Sigmoid colon (tissue), 7 donors: ENCODE measurements around the gene FRAS1. TPM values are rescaled to one million over a fixed set of nuclear protein-coding genes. Genes with fewer than 3 reads are reported as not detected.

Source experiments
- DNase-seq: peaks from one replicate; pipeline ENCODE4 v3.0.0-alpha.2; 2019
- H3K27ac ChIP-seq, 4 donors: fragments of 200-600 bp; sonication (generic); one replicate each; pipeline ENCODE4 v1.5.1; 2016 to 2019; ENCODE audit warnings: mild to moderate bottlenecking in 1 of 4
- H3K27me3 ChIP-seq, 3 donors: fragments of 200-600 bp; sonication (generic); one replicate each; pipeline ENCODE4 v1.5.1; 2019; ENCODE audit warnings: mild to moderate bottlenecking in 1 of 3
- H3K36me3 ChIP-seq, 4 donors: fragments of 200-600 bp; sonication (generic); one replicate each; pipeline ENCODE4 v1.5.1; 2016 to 2019
- H3K4me1 ChIP-seq, 4 donors: fragments of 200-600 bp; sonication (generic); one replicate each; pipeline ENCODE4 v1.5.1; 2017 to 2019
- H3K4me3 ChIP-seq, 4 donors: fragments of 200-600 bp; sonication (generic); one replicate each; pipeline ENCODE4 v1.5.1; 2017 to 2019; ENCODE audit warnings: mild to moderate bottlenecking in 2 of 4, moderate library complexity in 1 of 4
- H3K9me3 ChIP-seq, 4 donors: fragments of 200-600 bp in 3 of 4; sonication (generic) in 3 of 4; one replicate each; pipeline versions ENCODE4 v1.5.1 to v1.6.1; 2013 to 2019
- CTCF ChIP-seq, 4 experiments: fragments of 450-650 bp in 3 of 4; fragments of 200-600 bp in 1 of 4; IDR thresholded peaks; one replicate each; pipeline ENCODE4 v1.5.1; 2016 to 2019; ENCODE audit warnings: antibody characterized with exemption in 4 of 4, mild to moderate bottlenecking in 3 of 4, moderate library complexity in 2 of 4
- EP300 ChIP-seq, 4 donors: sonication (generic); formaldehyde crosslinking; IDR thresholded peaks; one replicate each; pipeline ENCODE4 v1.6.1; 2017; ENCODE audit warnings: antibody characterized with exemption in 4 of 4
- POLR2A ChIP-seq, 2 donors: fragments of 450-650 bp; IDR thresholded peaks; one replicate each; pipeline ENCODE4 v1.6.1; 2016; ENCODE audit warnings: antibody characterized with exemption in 2 of 2, mild to moderate bottlenecking in 2 of 2, moderate library complexity in 2 of 2
- POLR2AphosphoS5 ChIP-seq, 4 donors: sonication (generic); formaldehyde crosslinking; IDR thresholded peaks; one replicate each; pipeline ENCODE4 v1.6.1; 2017; ENCODE audit warnings: antibody characterized with exemption in 4 of 4
- WGBS, 2 donors: extraction: QIAGEN DNeasy Blood & Tissue Kit; methylation state at CpG; one replicate each; pipeline ENCODE4 v1.1.7; 2013; 5-methylcytosine and 5-hydroxymethylcytosine counted together
- intact Hi-C: fragments of 100-400 bp; cut with DNase I; formaldehyde crosslinking; loops from one replicate; pipeline ENCODE4 v1.15.1; 2023
- polyA plus RNA-seq, 3 donors: library from polyadenylated mRNA; stranded (reverse); fragments of 200-250 nt; gene quantifications; one replicate each; pipeline ENCODE4 v1.2.3, GENCODE V29; 2013
- total RNA-seq, 4 donors: library from RNA; depleted of rRNA; stranded (reverse); fragments of >200 nt; gene quantifications; one replicate each; pipeline ENCODE4 v1.1.0, GENCODE V29; 2016
- donor health status: healthy with polysubstance abuse.
- donor health status: Bipolar disorder and iron deficiency.
- donor health status: healthy.

Gene FRAS1
- total and polyA plus RNA-seq, 7 donors, result under 0.01 to 22.4 (median 7.4) TPM; not detected in 1

DNA sequence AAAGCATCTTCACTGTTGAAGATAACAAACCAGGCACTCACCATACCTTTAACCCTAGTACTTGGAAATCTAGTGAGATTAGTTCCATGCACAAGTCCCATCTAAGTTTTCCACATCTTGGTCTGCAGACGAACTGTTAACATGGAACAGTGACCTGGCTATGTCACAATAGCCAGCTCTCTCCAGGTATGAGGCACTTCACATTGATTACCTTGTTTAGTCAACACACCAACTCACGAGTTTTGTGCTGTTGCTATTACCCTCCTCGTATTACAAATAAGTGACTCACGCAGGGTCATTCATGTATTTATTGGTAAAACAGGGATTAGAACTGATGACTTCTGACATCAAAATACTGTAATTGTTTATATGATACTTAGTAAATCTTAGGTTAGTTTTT, 36.4 kb upstream of the FRAS1 start:
- intact Hi-C loops, result no loop called here
- no peaks in the 10 kb centered on the region for H3K27me3 ChIP-seq
- no peak for DNase-seq
- 87% methylated on average over 4 of the region's 4 CpGs for WGBS, 2 donors
- no peaks in the 10 kb centered on the region for H3K36me3 ChIP-seq
- H3K4me3 ChIP-seq, result no peak overlapping the region
- H3K9me3 ChIP-seq, result no peaks in the 10 kb centered on the region
- no peak for TF ChIP-seq POLR2A (IDR thresholded peaks at IDR 0.05)
- no peak for TF ChIP-seq EP300 (IDR thresholded peaks at IDR 0.05)
- TF ChIP-seq CTCF (IDR thresholded peaks at IDR 0.05), result no peak
- TF ChIP-seq POLR2AphosphoS5 (IDR thresholded peaks at IDR 0.05), result no peak
- H3K4me1 ChIP-seq, result no peaks in the 10 kb centered on the region
- no peak overlapping the region for H3K27ac ChIP-seq

DNA sequence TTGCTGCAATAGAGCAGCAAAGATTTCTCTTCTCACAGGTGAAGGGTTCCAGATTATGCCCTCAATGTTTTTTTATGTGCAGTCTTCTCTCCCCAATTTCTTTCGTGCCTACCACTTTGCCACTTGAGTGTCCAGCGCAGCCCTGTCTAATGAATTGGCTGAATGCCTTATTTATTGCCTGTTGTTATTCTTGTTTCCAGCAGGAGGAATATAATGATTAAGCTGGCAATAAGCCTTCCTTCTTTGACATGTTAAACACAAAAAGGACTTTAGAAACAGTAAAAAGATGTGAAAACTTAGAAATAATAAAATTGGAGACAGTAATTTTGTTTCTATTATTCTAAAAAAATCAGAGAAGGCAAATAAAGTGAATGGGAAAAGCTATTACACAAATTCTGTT, 34.6 kb upstream of the FRAS1 start:
- Histone ChIP-seq H3K27me3 (no peaks in the 10 kb centered on the region), H3K9me3 (no peaks in the 10 kb centered on the region), H3K4me3 (no peak overlapping the region), H3K27ac (no peak overlapping the region), H3K36me3 (no peaks in the 10 kb centered on the region), H3K4me1 (no peaks in the 10 kb centered on the region)
- WGBS, 2 donors, result 76 to 86% methylated on average over 2 of the region's 2 CpGs
- intact Hi-C loops, result no loop called here
- TF ChIP-seq CTCF (IDR thresholded peaks at IDR 0.05) (no peak), EP300 (IDR thresholded peaks at IDR 0.05) (no peak), POLR2AphosphoS5 (IDR thresholded peaks at IDR 0.05) (no peak)
- no peak for DNase-seq

DNA sequence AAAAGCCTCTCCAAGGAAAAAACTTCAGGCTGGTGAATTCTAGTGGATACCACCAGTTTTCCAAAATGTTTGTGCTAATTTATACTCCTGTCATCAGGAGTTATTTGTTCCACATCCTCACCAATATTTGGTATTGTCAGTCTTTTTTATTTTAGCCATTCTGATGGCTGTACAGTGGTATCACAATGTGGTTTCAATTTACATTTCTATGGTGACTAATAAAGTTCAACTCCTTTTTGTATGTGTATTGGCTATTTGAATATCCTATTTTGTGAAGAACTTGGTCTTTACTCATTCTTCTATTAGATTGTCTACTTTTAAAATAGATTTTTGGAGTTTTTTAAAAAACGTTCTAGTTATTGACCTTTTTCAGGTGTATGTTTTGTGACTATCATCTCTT, 33.0 kb upstream of the FRAS1 start:
- Histone ChIP-seq H3K27me3 (no peaks in the 10 kb centered on the region), H3K4me1 (no peaks in the 10 kb centered on the region), H3K27ac (no peak overlapping the region), H3K36me3 (no peaks in the 10 kb centered on the region), H3K9me3 (no peaks in the 10 kb centered on the region), H3K4me3 (no peak overlapping the region)
- no peak for TF ChIP-seq CTCF (IDR thresholded peaks at IDR 0.05)
- no peak for TF ChIP-seq POLR2AphosphoS5 (IDR thresholded peaks at IDR 0.05)
- no peak for TF ChIP-seq EP300 (IDR thresholded peaks at IDR 0.05)
- no peak for TF ChIP-seq POLR2A (IDR thresholded peaks at IDR 0.05)
- intact Hi-C loops, result no loop called here
- WGBS, 2 donors, result 58 to 67% methylated on average over 1 of the region's 1 CpG
- no peak for DNase-seq

DNA sequence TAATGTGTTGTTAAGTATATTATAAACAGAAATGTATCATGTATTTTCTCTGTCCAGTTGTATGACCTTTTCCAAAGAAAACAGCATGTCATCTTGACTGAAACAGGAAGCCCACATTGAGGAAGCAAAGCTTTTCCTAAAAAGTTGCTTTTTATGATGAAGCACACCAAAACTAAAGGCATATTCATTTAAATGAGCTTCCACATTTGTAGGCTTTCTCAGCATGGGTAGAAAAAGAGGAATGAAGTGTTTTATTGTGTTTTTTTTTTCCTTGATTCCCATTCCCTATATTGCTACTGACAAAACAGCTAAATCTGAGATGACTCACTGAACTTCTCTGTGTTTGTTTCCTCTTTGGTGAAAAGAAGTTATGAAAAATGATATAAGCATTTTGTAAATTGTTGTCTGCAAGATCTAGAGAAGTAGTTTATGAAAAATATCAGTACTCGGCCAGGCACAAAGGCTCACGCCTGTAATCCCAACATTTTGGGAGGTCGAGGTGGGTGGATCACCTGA, 32.5 kb upstream of the FRAS1 start:
- no peak overlapping the region for H3K27ac ChIP-seq
- intact Hi-C loops, result no loop called here
- H3K36me3 ChIP-seq, result no peaks in the 10 kb centered on the region
- no peaks in the 10 kb centered on the region for H3K4me1 ChIP-seq
- H3K4me3 ChIP-seq, result no peak overlapping the region
- DNase-seq, result no peak
- TF ChIP-seq EP300 (IDR thresholded peaks at IDR 0.05) (no peak), POLR2A (IDR thresholded peaks at IDR 0.05) (no peak), POLR2AphosphoS5 (IDR thresholded peaks at IDR 0.05) (no peak)
- no peaks in the 10 kb centered on the region for H3K27me3 ChIP-seq
- WGBS, 2 donors, result 91 to 92% methylated on average over 3 of the region's 3 CpGs
- no peaks in the 10 kb centered on the region for H3K9me3 ChIP-seq

DNA sequence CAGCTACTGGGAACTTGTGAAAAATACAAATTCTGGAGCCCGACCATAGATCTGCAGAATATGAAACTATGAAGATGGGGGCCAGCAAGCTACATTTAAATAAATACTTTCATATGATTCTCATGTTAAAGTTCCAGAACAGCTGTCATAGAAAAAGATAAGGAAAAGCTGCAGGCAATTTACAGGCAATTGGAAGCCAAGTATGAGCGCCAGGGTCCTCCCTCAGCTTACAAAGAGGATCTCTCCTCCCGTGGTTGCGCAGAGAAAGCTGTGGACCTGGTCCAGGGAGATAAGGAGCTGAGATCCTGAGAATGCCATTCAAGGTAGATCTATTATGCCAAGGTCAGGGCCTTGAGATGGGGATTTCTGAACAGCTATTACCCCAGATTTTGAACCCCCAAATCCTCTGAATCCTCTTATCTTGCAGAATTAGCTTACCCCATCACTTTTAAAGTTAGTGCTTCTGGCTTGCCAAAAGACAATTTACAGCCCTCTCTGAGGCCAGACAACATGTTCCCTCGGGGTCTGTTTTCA, 25.6 kb upstream of the FRAS1 start:
- no peak for TF ChIP-seq POLR2AphosphoS5 (IDR thresholded peaks at IDR 0.05)
- TF ChIP-seq EP300 (IDR thresholded peaks at IDR 0.05), result no peak
- no peak for TF ChIP-seq CTCF (IDR thresholded peaks at IDR 0.05)
- TF ChIP-seq POLR2A (IDR thresholded peaks at IDR 0.05), result no peak
- no peak overlapping the region for H3K4me3 ChIP-seq

More for the DNA sequence above, 25.6 kb upstream of the FRAS1 start:
- no peak for DNase-seq
- Histone ChIP-seq H3K4me1 (no peaks in the 10 kb centered on the region), H3K27ac (no peak overlapping the region), H3K27me3 (no peaks in the 10 kb centered on the region), H3K36me3 (no peaks in the 10 kb centered on the region), H3K9me3 (no peaks in the 10 kb centered on the region)
- WGBS, 2 donors, result 81 to 84% methylated on average over 5 of the region's 5 CpGs
- intact Hi-C loops, result no loop called here
